ENCODE data around the gene MED29.
A peak's percentile ranks its signal among the peaks of the same experiment; 100 is the strongest.

MED29 gene

DNA sequence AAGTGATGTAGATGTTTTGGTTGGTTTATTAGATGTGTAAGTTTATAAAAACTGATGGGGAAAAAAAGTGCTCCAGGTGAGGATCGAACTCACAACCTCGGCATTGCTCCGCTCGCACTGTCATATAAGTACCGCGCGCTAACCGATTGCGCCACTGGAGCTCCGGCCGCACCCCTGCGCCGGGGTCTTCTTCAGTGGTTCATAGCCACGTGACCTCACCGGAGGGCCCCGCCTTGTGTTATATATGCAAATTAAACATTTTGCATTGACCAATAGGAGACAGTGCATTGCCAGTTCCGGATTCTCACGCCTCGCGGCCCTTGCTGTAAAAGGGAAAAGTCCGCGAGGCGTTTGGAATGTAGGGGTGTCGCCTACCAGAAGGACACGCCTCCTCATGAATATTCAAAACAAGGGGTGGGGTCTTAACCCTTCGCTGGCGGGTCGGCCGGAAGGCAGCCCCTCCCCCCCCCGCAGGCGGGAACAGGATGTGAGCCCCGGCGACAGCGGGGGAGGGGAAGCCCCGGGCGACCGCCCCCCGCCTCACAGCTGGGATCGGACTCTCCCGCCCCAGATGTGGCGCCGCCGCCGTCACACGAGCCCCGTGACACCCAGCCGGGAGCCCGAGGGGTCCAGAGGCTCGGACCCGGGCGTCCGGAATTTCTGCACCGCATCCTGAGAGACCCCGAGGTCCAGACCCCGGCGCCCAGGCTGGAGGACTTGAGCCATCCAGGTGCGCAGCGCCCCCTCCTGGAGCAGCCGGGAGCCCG lies 21.1 kb downstream of the MED29 start, which contains the start of gene PLEKHG2:
Gene PLEKHG2 (plus strand): TSS at position 570 of the 767 bp plus-strand sequence. CDS start 1,418 bp downstream, outside the sequence.
- DNase-seq, result peak; percentile 92

DNA sequence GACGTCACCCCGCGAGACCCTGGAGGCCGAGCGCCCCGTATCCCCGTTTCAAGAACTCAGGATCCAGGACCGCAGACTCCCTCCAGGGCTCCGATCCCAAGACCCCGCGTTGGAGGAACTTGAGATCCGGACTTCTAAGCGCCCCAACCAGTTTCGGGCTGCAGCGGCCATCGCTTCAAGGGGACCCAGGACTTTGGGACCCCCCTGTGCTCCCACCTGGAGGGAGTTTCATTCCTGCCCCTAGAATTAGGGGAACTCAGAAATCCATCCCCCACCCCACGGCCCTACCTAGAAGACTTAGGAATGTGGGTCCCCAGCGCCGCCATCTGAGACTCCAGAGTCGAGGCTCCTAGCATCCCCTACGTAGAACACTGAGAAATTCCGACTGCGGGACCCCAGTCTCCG lies 21.7 kb downstream of the MED29 start:
- no peak for DNase-seq

DNA sequence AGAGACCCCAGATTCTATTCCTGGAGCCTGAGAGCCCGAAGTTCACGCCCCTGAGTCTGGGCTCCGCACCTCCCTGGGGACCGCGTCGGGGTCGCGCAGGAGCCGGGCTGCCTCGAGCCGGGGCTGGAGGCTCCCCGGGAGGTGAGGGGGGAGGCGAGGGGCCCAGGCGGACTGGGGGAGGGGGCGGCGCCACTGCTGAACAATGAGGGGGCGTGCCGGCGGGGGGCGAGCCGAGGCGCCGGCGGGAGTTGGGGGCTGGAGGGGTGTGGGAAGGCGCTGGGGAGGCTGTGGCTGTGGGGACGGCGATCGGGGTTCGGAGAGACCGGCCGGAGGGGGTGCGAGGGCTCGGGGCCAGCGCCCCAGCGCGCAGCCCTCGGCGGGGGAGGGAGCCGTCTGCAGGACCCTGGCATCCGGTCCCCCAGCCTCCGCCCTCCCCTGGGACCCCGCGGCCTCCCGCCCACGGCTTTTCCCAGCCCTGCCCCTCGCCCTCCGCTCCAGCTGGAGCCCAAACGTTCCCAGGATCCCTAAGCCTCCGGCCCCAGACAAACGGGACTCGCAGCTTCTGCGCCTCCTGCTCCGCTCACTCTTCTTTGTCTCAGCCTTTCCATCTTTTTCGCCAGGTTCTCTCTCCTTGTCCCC lies 22.2 kb downstream of the MED29 start:
- DNase-seq, result peak; percentile 34

GRCh38 chr19:39413911-39414608 lies 22.9 kb downstream of the MED29 start:
- DNase-seq, result no peak

DNA sequence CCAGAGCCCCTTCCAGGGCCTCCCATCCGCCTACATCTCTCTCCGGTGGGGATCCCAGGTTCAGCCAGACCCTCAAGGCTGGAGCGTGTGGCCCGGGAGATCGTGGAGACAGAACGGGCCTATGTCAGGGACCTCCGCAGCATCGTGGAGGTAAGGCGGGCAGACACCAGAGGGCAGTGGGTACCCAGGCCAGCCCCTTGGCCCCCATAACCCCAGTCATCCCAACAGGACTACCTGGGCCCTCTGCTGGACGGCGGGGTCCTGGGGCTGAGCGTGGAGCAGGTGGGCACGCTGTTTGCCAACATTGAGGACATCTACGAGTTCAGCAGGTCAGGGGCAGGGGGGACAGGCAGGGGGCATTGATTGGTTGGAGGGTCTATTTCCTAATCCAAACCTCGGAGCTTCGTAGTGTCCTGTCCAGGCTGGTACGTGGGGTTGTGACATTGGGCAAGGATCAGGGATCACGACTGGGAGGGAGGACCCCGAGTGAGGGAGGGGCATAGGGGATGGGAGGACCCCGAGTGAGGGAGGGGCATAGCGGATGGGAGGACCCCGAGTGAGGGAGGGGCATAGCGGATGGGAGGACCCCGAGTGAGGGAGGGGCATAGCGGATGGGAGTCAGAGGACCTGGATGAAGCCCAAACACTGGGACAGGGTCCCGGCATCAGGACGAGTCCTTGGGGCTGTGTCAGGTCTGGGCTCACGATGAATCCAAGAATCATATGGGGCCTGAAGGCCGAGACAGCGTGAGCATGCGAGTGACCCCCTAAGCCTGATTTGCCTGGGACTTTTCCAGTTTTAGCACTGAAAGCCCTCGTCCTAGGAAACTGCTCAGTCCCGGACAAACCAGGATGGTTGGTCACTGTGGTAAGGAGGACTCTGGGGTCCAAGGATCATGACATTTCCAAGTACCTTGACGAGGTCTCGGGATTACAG lies 24.2 kb downstream of the MED29 start:
- DNase-seq, result no peak

DNA sequence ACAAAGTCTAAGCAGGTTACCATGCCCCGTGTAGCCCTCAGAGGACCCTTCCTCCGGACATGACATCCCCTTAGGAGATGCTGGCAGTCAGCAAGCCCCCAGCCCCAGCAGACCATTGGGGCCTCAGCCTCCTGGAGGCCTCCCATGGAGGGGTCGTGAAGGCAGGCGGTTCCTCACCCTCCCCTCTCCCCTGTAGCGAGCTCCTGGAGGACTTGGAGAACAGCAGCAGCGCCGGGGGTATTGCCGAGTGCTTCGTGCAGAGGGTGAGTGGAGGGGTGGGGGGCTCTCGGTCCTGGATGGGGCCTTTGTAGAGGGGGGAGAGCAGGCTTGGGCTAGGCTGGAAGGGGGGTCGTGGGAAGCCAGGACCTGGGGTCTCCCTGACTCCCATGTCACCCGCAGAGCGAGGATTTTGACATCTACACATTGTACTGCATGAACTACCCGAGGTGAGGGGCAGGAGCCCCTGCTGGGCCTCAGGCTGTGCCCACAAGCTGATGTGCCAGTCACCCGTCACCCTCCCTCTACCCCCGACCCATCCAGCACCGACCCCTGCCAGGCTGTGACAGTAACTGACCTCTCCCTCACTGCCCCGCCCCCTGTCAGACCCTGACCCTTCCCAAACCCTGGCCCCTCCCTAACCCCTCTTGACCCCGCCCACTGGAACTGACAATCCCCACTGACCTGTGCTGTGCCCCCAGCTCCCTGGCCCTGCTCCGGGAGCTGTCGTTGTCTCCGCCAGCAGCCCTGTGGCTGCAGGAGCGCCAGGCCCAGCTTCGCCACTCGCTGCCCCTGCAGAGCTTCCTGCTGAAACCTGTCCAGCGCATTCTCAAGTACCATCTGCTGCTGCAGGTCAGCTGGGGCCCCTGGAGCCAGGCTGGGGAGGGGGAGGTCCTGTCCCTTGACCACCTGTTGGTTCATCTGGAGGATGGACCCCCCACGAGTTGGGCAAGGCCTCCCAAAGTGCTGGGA lies 25.3 kb downstream of the MED29 start:
- DNase-seq, result no peak

DNA sequence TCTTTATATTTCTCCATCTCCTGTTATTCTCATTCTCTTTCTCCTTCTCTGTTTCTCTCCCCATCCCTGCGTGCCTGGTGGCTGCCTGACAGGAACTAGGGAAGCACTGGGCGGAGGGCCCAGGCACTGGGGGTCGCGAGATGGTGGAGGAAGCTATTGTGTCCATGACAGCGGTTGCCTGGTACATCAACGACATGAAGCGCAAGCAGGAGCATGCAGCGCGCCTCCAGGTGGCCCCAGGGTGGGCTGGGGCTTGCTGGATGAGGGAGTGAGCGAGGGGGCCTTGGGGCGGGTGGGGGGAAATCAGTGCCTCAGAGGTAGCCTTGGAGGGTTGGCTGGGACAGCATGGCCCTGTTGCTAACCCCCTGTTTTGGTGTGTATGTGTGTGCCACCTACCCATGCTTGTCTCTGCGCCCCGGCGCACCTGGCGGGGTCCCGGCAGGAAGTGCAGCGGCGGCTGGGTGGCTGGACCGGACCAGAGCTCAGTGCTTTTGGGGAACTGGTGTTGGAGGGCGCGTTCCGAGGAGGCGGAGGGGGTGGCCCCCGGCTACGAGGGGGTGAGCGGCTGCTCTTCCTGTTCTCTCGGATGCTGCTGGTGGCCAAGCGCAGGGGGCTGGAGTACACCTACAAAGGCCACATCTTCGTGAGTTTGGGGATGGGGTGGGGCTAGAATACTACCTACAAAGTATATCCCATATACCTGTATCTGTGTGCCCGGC lies 26.4 kb downstream of the MED29 start:
- no peak for DNase-seq

- no peak for DNase-seq
Measured at GRCh38 chr19:39419003-39419402, 27.8 kb downstream of the MED29 start.

- no peak for DNase-seq
Measured at GRCh38 chr19:39420769-39421168, 29.6 kb downstream of the MED29 start.

GRCh38 chr19:39422020-39422419 lies 30.8 kb downstream of the MED29 start:
- DNase-seq, result no peak

- DNase-seq, result no peak
Measured at GRCh38 chr19:39423258-39424086, 32.3 kb downstream of the MED29 start.

DNA sequence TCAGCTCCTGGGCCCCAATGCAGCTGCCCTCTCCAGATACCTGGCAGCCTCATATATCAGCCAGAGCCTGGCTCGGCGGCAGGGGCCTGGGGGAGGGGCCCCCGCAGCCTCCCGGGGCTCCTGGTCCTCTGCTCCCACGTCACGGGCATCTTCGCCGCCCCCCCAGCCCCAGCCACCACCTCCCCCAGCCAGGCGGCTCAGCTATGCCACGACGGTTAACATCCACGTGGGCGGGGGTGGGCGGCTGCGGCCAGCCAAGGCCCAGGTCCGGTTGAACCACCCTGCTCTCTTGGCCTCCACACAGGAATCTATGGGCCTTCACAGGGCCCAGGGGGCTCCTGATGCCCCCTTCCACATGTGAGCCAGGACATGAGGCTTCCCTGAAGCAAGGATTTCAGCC lies 33.8 kb downstream of the MED29 start:
- no peak for DNase-seq

DNA sequence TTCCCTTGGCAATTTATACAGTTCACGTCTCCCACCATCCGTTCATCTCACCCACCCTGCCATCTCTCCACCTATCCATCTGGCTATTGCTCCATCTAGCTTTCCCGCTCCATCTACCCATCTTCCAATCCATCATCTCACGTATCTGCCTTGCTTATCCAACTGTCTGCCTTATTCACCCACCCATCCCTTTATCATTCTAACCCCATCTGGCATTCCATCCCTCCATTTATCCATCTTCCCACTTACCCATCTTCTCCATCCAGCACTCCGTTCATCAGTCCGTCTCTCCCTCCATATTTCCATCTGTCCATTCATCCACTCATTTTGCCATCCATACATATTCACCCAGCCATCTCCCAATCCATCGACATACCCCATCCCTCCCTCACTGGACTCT lies 34.6 kb downstream of the MED29 start:
- no peak for DNase-seq

GRCh38 chr19:39426170-39426569 lies 35.0 kb downstream of the MED29 start:
- DNase-seq, result no peak

- DNase-seq, result no peak
Measured at GRCh38 chr19:39427707-39428106, 36.5 kb downstream of the MED29 start.

DNA sequence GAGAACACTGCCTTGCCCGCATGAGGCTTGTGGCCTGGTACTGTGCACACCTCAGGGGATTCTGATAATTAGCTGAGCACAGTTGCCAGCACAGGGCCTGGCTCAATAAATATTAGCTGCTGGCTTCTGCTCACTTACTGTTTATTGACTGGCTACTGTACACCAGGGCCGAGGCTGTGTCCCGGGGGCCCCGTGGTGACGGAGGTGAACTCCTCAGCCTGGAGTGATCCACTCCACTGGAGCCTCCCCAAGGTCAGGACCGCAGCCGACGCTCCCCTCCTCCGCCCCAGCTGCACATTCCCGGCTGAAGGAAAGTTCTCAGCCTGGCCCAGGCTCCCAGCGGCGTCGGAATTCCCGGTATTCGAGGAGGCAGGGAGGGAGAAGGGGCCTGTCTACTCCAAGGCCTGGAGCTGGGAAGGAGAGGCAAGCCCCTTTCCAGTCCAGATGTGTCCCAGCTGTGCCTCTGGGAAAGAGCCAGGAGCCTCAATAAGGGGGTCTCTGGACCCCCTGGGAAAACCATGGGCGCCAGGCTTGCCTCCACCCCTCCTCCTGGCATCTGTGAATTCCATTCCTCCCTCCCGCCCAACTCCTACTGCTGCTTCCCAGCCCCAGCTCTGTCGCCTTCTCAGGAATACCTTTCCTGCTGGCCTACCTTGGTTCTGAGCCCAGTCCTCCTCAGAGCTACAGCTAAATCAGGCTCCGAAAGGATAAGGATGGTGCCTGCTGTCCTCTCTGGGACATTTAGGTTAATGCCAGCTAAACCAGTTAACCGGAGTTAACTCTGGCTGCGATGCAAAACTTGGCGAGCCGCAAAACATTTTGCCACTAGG lies 37.3 kb downstream of the MED29 start:
- DNase-seq, result no peak

- DNase-seq, result peak; percentile 83
Measured at GRCh38 chr19:39430675-39431593, 39.8 kb downstream of the MED29 start.

GRCh38 chr19:39432677-39433025 lies 41.5 kb downstream of the MED29 start:
- DNase-seq, result no peak

Data from stimulated activated naive CD4-positive, alpha-beta T cell treated with Interleukin-2 at 50 U/mL for 16 hours (primary cell).